ENCODE data around the gene ZNF611. TPM values are rescaled to one million over a fixed set of nuclear protein-coding genes. Genes with fewer than 3 reads are reported as not detected.

Gene ZNF611
- total RNA-seq, 4 donors from 2014 or later = 8.2 to 45.0 (median 15.0) TPM

DNA sequence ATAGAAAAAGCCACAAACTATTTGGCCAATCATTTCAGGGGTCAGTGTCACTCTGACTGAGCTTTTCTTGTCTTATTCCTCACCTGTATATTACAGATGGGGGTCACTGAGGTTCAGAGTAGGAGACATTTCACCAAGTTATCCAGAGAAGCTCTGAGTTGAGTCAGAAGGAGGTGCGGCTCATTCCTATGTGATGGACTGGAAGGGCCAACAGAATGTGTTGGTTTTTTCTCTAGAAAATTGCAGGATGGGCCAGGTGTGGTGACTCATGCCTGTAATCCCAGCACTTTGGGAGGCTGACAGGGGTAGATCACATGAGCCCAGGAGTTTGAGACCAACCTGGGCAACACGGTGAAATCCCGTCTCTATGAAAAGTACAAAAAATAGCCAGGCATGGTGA is 72.2 kb downstream of the ZNF611 start:
- no peak for DNase-seq
- in situ Hi-C loops (cut with MboI; ENCODE audit: low pct_ligation_motif_present in 1 of 4, low pct_unique_long_range_greater_than_20kb in 1 of 4, low sequenced_read_pairs in 3 of 4) = no loop called here
- no peak for TF ChIP-seq POLR2AphosphoS5 (IDR thresholded peaks at IDR 0.05)
- Histone ChIP-seq H3K27me3 (no peaks in the 10 kb centered on the region), H3K4me1 (no peaks in the 10 kb centered on the region), H3K36me3 (peaks cover 0 to 13% (median 0%) of the 10 kb centered on the region in 4 donors), H3K9me3 (no peaks in the 10 kb centered on the region), H3K27ac (no peak overlapping the region), H3K4me3 (no peak overlapping the region)
- WGBS, 2 donors (ENCODE audit: low coverage in 1 of 2) = 98% methylated on average over 3 of the region's 3 CpGs; no CpG with 5 or more reads in 1 of the 2 donors
- intact Hi-C loops (cut with DNase I; ENCODE audit: low total_unique reads) = no loop called here

GRCh38 chr19:52660981-52661380 is 73.9 kb downstream of the ZNF611 start:
- TF ChIP-seq CTCF (IDR thresholded peaks at IDR 0.05) (no peak), POLR2AphosphoS5 (IDR thresholded peaks at IDR 0.05) (no peak), EP300 (IDR thresholded peaks at IDR 0.05; ENCODE audit: low read depth) (no peak), POLR2A (IDR thresholded peaks at IDR 0.05) (no peak)
- H3K4me1 ChIP-seq = no peaks in the 10 kb centered on the region
- intact Hi-C loops (cut with DNase I; ENCODE audit: low total_unique reads) (no loop called here), in situ Hi-C loops (cut with MboI; ENCODE audit: low pct_ligation_motif_present in 1 of 4, low pct_unique_long_range_greater_than_20kb in 1 of 4, low sequenced_read_pairs in 3 of 4) (no loop called here)
- H3K27me3 ChIP-seq = no peaks in the 10 kb centered on the region
- no peak overlapping the region for H3K27ac ChIP-seq
- DNase-seq = no peak
- H3K36me3 ChIP-seq = peaks cover 0 to 13% (median 0%) of the 10 kb centered on the region in 4 donors
- 86 to 87% methylated on average over 1 to 3 of the region's 3 CpGs for WGBS, 2 donors (ENCODE audit: low coverage in 1 of 2)
- no peak overlapping the region for H3K4me3 ChIP-seq
- H3K9me3 ChIP-seq = no peaks in the 10 kb centered on the region

- TF ChIP-seq POLR2AphosphoS5 (IDR thresholded peaks at IDR 0.05) (no peak), POLR2A (IDR thresholded peaks at IDR 0.05) (no peak), CTCF (IDR thresholded peaks at IDR 0.05) (no peak), EP300 (IDR thresholded peaks at IDR 0.05; ENCODE audit: low read depth) (no peak)
- no peak for DNase-seq
- Histone ChIP-seq H3K4me3 (no peak overlapping the region), H3K27ac (no peak overlapping the region), H3K4me1 (no peaks in the 10 kb centered on the region), H3K9me3 (no peaks in the 10 kb centered on the region), H3K27me3 (no peaks in the 10 kb centered on the region), H3K36me3 (peaks cover 0 to 21% (median 3%) of the 10 kb centered on the region in 4 donors)
- intact Hi-C loops (cut with DNase I; ENCODE audit: low total_unique reads) = no loop called here
- in situ Hi-C loops (cut with MboI; ENCODE audit: low pct_ligation_motif_present in 1 of 4, low pct_unique_long_range_greater_than_20kb in 1 of 4, low sequenced_read_pairs in 3 of 4) = no loop called here
- WGBS, 2 donors (ENCODE audit: low coverage in 1 of 2) = 87 to 100% methylated on average over 2 to 14 of the region's 14 CpGs
These were observed 75.8 kb downstream of the ZNF611 start for GRCh38 chr19:52659013-52659412.

GRCh38 chr19:52658595-52658994 is 76.2 kb downstream of the ZNF611 start:
- H3K9me3 ChIP-seq = no peaks in the 10 kb centered on the region
- H3K36me3 ChIP-seq = peaks cover 0 to 21% (median 4%) of the 10 kb centered on the region in 4 donors
- intact Hi-C loops (cut with DNase I; ENCODE audit: low total_unique reads) (no loop called here), in situ Hi-C loops (cut with MboI; ENCODE audit: low pct_ligation_motif_present in 1 of 4, low pct_unique_long_range_greater_than_20kb in 1 of 4, low sequenced_read_pairs in 3 of 4) (no loop called here)
- no peak overlapping the region for H3K4me3 ChIP-seq
- WGBS, 2 donors (ENCODE audit: low coverage in 1 of 2) = 90% methylated on average over 4 to 5 of the region's 5 CpGs
- H3K4me1 ChIP-seq = no peaks in the 10 kb centered on the region
- no peak overlapping the region for H3K27ac ChIP-seq
- DNase-seq = no peak
- no peaks in the 10 kb centered on the region for H3K27me3 ChIP-seq
- TF ChIP-seq POLR2A (IDR thresholded peaks at IDR 0.05) (no peak), CTCF (IDR thresholded peaks at IDR 0.05) (no peak), EP300 (IDR thresholded peaks at IDR 0.05; ENCODE audit: low read depth) (no peak), POLR2AphosphoS5 (IDR thresholded peaks at IDR 0.05) (no peak)

DNA sequence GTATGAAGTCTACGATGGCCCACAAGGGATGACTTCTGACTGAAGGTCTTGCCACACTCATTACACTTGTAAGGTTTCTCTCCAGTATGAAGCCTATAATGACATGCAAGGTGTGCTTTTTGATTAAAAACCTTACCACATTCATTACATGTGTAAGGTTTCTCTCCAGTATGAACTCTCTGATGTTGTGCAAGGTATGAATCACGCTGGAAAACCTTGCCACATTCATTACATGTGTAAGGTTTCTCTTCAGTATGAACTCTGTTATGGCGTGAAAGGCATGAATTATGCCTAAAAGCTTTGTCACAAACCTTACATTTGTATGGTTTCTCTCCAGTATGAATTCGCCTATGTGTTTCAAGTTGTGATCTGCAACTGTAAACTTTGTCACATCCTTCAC is 81.7 kb downstream of the ZNF611 start:
- in situ Hi-C loops (cut with MboI; ENCODE audit: low pct_ligation_motif_present in 1 of 4, low pct_unique_long_range_greater_than_20kb in 1 of 4, low sequenced_read_pairs in 3 of 4) = no loop called here
- no peak overlapping the region for H3K4me3 ChIP-seq
- peaks cover 0 to 20% (median 4%) of the 10 kb centered on the region in 4 donors for H3K36me3 ChIP-seq
- H3K4me1 ChIP-seq = no peaks in the 10 kb centered on the region
- no peaks in the 10 kb centered on the region for H3K27me3 ChIP-seq
- 90 to 96% methylated on average over 2 to 4 of the region's 4 CpGs for WGBS, 2 donors (ENCODE audit: low coverage in 1 of 2)
- H3K27ac ChIP-seq = no peak overlapping the region
- intact Hi-C loops (cut with DNase I; ENCODE audit: low total_unique reads) = no loop called here
- no peak for DNase-seq
- H3K9me3 ChIP-seq = no peaks in the 10 kb centered on the region
- TF ChIP-seq POLR2AphosphoS5 (IDR thresholded peaks at IDR 0.05) = no peak
- TF ChIP-seq POLR2A (IDR thresholded peaks at IDR 0.05) = no peak
- no peak for TF ChIP-seq CTCF (IDR thresholded peaks at IDR 0.05)
- no peak for TF ChIP-seq EP300 (IDR thresholded peaks at IDR 0.05; ENCODE audit: low read depth)

Data from transverse colon (tissue), 4 donors.